ENCODE measurements around the gene TMEM26. TPM values are rescaled to one million over a fixed set of nuclear protein-coding genes. Genes with fewer than 3 reads are reported as not detected.

TMEM26 gene
- polyA plus RNA-seq, 1 donor, result 8.0 TPM

GRCh38 chr10:61460835-61461234 is 7.7 kb upstream of the TMEM26 start:
- no peak for DNase-seq (ENCODE audit: low read depth)

DNA sequence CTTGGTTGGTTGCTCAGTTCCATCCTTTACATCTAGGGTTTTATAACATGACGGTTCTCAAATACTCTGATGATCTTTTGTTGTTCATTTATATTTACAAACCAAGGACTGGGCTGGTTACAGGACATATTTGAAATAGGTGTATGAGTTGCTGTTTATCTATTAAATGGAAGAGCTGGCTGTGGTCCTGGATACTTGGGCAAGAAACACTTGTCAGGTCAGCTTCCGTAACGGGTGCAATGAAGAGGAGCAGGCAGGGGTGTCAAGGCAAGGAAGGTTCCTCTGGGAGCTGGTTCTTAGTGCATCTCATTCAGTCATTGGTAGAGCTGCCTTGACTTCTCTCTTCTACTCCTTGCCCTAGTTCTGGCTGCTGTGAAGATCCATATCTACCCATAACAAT is 4.8 kb upstream of the TMEM26 start:
- DNase-seq (ENCODE audit: low read depth), result no peak

GRCh38 chr10:61456095-61456789 is 3.1 kb upstream of the TMEM26 start:
- no peak for DNase-seq (ENCODE audit: low read depth)

GRCh38 chr10:61455656-61456055 is 2.5 kb upstream of the TMEM26 start:
- no peak for DNase-seq (ENCODE audit: low read depth)

- DNase-seq (ENCODE audit: low read depth), result no peak
These were observed 1.4 kb upstream of the TMEM26 start for GRCh38 chr10:61454541-61454940.

GRCh38 chr10:61452151-61452651 is 980 bp downstream of the TMEM26 start:
- no peak for DNase-seq (ENCODE audit: low read depth)

- no peak for DNase-seq (ENCODE audit: low read depth)
These were observed 1.8 kb downstream of the TMEM26 start for GRCh38 chr10:61451357-61451756.

DNA sequence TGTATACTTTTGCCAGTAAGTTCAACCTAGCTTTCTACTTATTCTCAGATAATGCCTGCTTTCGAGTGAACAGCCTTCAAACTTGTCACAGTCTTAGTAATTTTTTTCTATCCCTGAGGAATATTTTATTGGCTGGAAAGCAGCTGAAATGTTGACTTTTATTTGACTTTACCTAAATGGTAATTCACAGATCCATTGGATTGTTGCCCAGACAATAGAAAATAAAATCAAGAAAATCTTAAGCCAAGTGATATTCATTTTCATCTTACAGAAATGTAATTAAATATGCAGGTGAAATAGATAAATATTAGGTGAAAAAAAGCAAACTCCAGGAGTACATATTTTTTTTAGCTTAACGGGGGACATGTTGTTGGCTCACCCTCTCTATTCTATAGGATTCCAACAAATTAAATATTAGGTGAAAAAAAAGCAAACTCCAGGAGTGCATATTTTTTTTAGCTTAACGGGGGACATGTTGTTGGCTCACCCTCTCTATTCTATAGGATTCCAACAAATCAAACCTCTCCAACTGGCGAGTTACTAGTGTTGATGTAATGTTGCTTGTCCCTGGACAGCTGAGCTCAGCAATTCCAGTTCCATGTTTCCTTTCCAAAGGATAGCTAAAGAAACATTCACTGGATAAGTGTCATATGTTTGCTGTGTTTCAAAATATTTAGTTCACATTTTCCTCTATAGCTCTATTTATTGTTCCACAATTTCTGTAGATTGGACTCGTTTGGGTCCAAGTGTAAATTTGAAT is 4.2 kb downstream of the TMEM26 start:
- peak; percentile 86 for DNase-seq (ENCODE audit: low read depth)

- DNase-seq (ENCODE audit: low read depth), result no peak
These were observed 5.1 kb downstream of the TMEM26 start for GRCh38 chr10:61448091-61448490.

GRCh38 chr10:61439058-61439609 is 14.0 kb downstream of the TMEM26 start:
- DNase-seq (ENCODE audit: low read depth), result no peak

GRCh38 chr10:61438141-61438988 is 14.8 kb downstream of the TMEM26 start:
- no peak for DNase-seq (ENCODE audit: low read depth)

DNA sequence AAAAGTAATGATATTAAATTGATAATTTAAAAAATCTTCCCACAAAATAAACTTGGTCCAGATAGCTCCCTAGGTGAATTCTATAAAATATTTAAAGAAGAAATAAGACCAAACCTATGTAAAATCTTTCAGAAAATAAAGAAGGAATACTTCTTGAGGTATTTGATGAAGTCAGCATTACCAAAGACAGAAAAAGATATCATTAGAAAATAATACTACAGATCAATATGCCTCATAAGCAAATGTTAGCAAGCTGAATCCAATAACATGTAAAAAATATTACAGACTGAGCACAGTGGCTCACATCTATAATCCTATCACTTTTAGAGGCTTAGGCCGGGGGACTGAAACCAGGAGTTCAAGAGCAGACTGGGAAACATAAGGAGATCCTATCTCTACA is 30.0 kb downstream of the TMEM26 start:
- DNase-seq (ENCODE audit: low read depth), result no peak

GRCh38 chr10:61417661-61418060 is 35.5 kb downstream of the TMEM26 start:
- no peak for DNase-seq (ENCODE audit: low read depth)

- DNase-seq (ENCODE audit: low read depth), result no peak
These were observed 37.4 kb downstream of the TMEM26 start for GRCh38 chr10:61415824-61416223.

- no peak for DNase-seq (ENCODE audit: low read depth)
These were observed 41.5 kb downstream of the TMEM26 start for GRCh38 chr10:61411706-61412105.

- no peak for DNase-seq (ENCODE audit: low read depth)
These were observed 42.7 kb downstream of the TMEM26 start for GRCh38 chr10:61410353-61411070.

DNA sequence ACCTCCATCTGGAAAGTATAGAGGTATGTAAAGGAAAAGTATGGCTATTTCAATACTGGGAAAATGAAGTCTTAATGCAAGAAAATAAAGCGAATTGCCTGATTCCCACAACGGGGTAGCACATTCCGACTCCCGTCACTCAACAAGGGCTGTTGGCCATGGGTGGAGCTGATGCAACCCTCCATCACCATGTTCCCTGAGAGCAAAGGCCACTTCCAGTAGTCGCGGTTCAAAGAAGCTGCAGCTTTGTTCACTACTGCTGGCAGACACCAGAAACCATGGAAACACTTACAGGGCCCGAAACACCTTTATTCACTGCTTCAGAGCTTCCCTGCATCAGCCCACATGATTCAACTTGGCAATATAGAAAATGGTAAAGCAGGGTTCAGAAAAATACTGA is 44.0 kb downstream of the TMEM26 start:
- no peak for DNase-seq (ENCODE audit: low read depth)

DNA sequence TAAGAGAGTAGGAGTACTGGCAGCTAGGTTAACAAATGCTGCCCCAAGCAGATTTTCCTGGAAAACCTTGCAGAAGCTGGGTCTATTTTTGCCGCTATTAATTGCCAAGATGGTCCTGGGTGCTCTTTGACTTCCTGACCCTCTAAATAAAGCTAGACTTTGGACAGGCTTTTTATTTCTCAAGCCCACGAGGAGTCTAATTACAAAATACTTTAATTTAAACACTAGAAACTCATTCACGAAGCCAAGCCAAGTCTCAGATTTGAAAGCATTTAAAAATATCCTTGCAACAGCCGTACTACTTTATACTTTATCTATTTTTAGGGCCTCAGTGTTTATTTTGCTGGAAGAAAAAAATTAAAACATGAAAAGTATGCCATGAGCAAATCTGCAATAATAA is 45.1 kb downstream of the TMEM26 start:
- DNase-seq (ENCODE audit: low read depth), result no peak

DNA sequence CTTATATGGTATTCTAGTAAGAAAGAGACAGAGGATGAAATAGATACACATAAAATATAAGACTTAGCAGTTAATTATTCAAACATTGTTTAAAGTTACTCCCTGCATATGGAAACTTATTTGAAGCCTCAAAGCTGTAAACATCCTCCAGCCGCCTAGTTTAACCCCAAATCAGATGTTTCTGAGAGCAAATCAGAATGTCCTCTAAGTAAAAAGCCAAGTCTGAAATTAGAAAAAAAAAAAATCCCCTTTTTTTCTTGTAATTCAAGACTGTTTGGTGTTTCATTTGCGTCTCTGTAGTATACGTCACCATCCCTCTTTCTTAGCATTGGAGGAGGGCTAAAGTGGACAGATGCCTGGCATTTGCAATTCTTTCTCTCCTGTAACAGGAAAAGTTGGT is 46.4 kb downstream of the TMEM26 start:
- DNase-seq (ENCODE audit: low read depth), result no peak

GRCh38 chr10:61406242-61406641 is 46.9 kb downstream of the TMEM26 start:
- no peak for DNase-seq (ENCODE audit: low read depth)

GRCh38 chr10:61404751-61405150 is 48.4 kb downstream of the TMEM26 start:
- DNase-seq (ENCODE audit: low read depth), result no peak

Measured in forelimb muscle (tissue), 1 donor.